HG02973 (cell line): ENCODE results near the gene B4GAT1.
"Not testable (repeated sequence)": the region's sequence is repeated elsewhere in the genome, so short reads cannot be mapped to it uniquely, and the experiment has no call there.

Experiments used
- ATAC-seq: cut with Tn5 transposase; IDR thresholded peaks from one replicate; pipeline ENCODE4 v1.9.1; 2021; ENCODE audit warnings: moderate library complexity; ENCODE audit not compliant: unreplicated experiment

B4GAT1 gene

DNA sequence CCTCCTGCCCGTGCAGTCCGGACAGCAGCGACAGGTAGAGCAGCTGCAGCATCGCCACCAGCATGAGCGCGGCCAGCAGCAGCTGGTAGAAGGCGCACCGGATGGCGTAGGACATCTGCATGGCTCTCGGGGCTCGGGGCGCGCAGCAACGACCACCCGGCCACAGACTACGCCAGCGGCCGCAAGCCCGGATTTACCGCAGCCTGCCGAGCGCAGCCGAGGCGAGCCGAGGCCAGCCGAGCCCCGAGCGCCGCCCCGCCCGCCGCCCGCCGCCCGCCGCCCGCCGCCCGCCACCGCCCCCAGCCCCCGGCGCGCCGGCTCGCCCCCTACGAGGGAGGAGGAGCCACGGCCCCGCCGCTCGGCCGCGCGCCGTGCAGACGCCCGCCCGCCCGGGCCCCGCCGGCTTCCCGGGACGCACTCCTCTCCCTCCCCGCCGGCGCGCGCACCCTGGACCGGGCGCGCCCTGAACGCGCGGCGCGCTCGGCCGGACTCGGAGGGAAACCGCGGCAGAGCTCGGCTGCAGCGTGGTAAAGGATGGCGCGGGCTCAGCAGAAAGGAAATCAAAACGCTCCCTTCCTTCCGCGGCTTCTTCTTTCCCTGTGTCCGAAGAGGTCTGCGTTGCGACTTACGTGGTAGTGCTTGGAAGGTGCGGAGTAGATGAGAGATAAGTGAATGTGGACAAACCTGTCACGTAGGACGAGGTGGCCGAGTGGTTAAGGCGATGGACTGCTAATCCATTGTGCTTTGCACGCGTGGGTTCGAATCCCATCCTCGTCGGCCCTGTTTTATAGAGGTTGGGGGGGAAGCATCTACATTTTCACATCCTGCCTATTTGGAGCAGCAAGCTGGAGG lies at the start of gene B4GAT1:
Gene B4GAT1 (minus strand): TSS at position 205 of the 852 bp plus-strand sequence. CDS start 84 bp downstream, at position 121.
- peak; percentile 37 for ATAC-seq

DNA sequence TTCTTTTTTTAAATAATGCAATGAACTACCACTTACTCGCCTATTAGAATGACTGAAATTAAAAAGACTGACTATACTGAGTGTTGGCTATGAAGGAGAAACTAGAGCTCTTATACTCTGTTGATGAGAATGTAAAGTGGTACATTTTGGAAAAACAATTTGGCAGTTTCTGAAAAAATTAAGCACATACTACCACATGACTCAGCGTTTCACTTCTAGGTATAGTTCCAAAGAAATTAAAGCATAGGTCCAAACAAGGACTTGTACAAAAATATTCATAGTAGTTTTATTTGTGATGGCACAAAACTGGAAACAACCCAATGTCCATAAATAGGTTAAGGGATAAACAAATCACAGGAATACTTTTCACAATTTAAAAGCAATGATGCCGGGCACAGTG lies 46.5 kb upstream of the B4GAT1 start:
- ATAC-seq: no peak

DNA sequence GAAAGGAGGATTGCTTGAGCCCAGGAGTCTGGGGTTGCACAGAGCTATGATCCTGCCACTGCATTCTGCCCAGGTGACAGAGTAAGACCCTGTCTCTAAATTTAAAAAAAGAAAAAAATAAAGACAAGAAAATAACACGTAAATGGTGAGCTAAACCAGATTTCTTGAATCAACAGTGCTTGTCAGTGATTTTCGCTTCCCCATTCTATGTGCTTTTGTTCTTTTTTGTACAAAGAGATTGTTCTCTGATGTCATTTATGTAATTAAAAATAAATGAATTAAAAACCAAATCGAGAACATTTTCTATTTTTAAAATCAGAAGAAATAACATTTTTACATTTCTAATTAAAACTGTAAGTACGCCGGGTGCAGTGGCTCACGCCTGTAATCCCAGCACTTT lies 43.9 kb upstream of the B4GAT1 start:
- no peak for ATAC-seq

DNA sequence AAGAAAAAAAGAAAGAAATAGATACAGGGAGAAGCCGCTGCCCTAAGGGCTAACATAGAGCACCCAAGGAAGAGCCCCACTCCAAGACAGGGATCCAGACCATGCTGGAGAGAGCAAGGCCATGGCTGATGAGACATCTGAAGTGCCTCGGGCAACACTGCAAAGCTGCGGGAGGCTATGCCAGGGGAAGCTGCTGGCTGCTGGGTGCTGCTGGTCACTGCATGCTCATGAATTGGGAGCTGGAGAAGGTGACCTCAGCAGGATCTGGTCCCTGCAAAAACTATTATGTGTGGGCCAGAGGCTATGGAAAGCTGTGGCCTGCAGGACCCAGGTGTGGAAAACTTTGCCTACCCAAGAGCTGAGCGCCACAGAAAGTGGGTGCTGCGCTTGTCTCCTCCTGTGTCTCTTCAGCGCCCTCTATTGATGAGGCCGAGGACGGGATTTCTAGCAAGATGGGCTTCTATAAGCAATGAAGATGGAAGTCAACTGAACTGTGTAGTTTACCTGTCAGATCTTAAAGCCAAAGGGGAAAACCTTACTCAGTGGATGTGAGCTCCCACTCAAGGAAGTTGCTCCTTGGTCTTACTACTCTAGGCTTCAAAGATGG lies 41.5 kb upstream of the B4GAT1 start:
- no peak for ATAC-seq

DNA sequence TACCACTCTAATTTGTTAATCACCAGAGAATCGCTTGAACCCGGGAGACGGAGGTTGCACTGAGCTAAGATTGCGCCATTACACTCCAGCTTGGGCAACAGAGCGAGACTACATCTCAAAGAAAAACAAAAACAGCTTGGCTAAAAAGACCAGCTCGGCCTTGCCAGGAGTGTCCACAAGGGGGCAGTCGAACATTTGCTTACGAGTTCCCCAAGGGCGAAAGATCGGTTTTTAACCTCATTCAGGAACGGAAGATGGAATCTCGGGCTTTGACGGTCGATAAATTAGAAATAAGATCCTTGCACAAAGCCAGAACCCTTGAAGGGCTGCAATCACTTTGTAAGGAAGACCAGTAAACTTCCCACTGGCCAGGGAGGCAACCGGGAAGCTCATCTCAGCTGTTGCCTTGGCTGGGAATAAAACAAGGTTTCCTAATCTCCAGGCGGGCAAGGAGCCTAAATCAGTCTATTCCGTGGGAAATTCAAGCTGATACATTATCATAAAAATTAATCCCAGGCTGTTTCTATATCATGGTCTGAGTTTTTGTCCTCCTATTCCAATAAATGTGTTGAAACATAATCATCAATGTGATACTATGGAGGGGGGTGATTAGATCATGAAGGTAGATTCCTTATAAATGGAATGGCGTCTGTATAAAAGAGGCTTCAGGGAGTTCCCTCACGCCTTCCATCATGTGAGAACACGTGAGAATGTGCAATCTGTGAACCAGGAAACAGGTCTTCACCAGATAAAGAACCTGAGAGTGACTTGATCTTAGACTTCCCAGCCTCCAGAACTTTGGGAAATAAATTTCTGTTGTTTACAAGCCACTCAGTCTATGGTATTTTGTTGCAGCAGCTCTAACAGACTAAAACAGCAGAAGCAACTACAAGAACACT lies 39.0 kb upstream of the B4GAT1 start:
- ATAC-seq: no peak

DNA sequence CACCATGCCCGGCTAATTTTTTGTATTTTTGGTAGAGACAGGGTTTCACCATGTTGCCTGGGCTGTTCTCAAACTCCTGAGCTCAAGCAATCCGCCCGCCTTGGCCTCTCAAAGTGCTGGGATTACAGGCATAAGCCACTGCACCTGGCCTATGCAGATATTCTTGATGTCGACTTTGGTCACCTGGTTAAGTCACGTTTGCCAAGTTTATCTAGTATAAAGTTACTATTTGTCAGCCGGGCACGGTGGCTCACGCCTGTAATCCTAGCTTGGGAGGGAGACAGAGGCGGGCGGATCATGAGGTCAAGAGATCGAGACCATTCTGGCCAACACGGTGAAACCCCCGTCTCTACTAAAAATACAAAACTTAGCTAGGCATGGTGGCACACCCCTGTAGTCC lies 36.9 kb upstream of the B4GAT1 start:
- not testable (repeated sequence) for ATAC-seq

DNA sequence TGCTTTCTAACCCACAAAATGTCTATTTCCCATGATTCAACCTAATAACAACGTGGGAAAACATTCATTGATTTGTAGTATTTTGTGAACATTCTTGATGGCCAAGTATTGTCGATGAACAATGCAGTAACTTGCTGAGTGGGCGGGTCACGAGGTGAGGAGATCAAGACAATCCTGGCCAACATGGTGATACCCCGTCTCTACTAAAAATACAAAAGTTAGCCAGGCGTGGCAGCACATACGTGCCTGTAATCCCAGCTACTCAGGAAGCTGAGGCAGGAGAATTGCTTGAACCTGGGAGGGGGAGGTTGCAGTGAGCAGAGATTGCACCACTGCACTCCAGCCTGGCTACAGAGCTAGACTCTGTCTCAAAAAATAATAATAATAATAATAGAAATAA lies 32.8 kb upstream of the B4GAT1 start:
- not testable (repeated sequence) for ATAC-seq

DNA sequence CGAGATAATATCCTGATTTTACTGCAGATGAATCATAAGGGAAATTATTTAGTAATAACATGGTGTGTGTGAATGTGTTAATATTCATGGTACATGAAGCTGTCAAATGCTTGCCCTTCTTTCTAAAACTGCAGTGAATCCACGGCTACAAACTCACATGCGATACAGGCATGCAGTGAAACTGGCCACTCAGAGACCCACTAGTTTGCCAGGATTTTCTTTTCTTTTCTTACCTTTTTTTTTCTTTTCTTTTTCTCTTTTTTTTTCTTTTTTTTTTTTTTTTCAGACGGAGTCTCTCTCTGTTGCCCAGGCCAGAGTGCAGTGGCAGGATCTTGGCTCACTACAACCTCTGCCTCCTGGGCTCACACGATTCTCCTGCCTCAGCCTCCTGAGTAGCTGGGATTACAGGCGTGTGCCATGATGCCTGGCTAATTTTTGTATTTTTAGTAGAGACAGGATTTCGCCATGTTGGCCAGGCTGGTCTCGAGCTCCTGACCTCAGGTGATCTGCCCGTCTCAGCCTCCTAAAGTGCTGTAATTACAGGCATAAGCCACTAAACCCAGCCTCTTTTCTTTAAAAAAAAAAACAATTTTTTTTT lies 26.4 kb upstream of the B4GAT1 start:
- ATAC-seq: not testable (repeated sequence)

DNA sequence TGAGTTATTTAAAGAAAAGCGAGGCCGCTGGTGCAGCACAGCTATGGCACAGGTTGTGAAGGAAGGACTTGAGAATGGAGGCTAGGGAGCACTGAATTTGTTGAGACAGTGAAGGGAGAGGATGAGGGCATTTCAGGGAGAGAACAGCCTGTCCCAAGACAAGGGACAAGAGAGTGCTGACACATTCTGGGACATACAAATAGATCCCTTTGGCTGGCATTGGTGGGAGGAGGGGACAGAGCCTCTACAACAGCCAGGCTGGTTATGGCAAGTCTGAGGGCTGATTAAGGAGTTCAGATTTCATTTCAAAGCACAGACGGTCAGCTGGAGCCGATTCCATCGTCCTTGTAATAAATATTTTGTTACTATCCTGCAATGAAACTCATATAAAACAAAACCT lies 25.8 kb upstream of the B4GAT1 start:
- ATAC-seq: no peak

DNA sequence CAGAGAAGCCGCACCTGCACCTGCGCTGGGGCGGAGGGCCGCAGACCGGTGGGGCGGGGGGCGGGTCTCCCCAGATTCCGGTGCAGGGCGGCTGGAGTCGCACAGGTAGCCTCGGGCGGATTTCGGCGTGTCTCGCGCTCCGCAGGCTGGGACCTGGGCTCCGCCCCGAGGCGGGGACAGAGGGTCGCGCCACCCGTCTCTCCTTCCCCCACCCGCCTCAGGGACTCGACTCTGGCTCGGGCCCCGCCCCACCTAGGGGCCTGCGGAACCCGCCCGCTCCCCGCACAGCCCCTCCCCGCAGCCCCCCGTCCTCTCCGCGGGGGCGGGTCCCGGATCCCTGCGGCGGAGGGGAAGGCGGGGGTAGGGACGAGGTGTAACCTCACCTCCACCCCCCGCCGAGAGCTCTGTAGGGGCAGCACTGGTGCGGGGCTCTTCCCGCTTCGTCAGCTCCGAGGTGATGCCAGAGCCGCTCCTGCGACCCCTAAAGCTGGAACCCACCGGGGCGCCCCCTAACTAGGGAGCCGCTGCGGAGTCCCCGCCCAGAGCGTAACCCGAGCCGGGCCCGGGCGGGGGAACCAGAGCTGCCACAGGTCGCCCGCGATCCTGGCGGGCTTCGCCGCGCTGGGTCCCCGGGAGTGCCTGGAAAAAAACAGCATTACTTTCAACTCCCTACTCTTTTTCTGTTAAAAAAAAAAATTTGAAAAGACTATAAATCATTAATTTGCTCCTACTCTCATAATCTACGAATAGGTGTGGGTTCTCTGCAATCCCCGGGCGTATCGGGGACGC lies 24.4 kb upstream of the B4GAT1 start, which contains the start of gene SLC29A2:
Gene SLC29A2 (minus strand): TSS at position 134 of the 789 bp plus-strand sequence. CDS start 169 bp downstream, outside the sequence.
- peak; percentile 41 for ATAC-seq

DNA sequence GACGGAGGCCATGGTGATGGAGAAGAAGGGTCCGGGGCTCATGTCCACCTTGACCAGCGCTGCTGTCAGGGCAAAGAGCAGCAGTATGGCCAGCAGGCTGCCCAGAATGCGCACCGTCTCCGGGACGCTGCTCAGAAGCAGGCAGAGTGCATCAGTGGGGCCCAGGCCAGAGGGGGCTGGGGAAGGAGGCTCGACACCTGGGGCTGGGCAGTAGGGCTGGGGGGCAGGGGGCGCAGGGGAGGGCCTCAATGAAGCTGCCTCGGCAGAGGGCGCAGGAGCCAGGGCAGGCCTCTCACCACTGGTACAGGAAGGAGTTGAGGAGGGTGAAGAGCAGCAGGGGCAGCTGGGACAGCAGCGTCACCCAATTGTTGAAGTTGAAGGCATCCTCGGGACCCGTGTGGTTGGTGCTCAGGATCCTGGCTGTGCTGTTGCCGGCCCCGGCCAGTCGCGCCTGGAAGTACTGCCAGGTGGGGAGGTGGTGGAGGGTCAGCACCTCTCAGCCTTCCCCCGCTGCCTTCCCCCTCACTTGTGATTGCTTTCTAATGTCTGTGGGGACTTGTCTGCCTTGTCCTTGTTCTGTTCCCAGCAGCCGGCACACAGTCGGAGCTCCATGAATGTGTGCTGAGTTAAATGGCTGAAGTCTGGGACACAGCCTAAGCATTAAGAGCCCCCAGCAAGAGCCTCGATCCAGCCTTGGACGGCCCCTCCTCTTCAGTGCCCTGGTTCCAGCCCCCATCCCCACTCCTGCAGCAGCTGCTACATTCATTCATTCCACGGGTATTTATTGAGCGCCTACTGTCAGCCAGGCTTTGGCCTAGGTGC lies 21.9 kb upstream of the B4GAT1 start:
- no peak for ATAC-seq

DNA sequence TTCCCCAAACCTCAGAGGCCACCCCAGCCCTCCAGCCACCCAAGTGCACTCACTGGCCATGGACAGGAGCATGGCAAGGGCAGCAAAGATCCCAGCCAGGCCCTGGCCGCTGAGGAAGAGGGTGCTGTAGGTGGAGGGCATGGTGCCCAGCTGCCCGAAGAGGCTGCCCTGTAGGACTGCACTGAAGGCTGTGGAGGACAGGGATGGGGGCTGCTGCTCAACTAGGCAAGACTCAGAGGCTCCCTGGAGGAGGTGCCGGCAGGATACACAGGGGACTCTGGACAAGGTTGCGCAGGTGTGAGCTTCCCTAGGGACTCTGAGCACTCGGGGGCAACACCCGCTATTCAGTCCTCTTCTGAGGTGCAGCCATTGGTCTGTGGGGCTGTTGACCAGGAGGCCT lies 21.1 kb upstream of the B4GAT1 start:
- no peak for ATAC-seq

DNA sequence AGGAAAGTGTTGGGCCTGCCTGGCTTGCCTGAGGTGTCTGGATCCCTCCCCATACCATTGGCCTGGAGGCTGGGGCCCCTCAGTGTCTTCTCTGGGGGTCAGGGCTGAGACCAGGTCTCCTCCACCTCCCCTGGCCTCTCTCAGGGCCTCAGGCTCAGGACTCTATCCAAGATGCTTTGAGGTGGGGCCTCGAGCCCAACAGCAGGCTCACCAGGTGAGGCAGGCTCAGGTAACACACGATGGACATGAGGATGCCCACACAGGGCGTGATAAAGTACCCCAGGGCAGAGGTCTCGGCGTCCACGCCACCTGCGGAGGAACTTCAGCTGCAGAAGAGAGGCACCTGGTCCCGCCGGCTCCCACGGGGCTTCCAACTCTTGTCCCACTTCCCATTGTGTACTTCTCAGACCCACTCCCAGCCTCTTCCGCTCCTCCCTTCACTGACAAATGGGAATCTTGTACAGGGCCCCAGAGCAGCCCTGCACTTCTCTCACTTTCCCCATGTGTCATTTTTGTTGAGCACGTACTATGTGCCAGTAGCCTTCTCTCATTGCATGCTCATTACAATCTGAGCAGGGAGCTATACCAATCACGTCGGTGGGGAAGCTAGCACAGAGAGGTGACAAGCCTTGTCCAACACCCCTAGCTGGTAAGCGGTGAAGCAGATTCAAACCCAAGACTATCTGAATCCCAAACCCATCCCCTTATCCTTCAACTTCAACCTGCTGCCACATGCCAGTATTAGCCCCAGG lies 20.3 kb upstream of the B4GAT1 start:
- ATAC-seq: no peak

DNA sequence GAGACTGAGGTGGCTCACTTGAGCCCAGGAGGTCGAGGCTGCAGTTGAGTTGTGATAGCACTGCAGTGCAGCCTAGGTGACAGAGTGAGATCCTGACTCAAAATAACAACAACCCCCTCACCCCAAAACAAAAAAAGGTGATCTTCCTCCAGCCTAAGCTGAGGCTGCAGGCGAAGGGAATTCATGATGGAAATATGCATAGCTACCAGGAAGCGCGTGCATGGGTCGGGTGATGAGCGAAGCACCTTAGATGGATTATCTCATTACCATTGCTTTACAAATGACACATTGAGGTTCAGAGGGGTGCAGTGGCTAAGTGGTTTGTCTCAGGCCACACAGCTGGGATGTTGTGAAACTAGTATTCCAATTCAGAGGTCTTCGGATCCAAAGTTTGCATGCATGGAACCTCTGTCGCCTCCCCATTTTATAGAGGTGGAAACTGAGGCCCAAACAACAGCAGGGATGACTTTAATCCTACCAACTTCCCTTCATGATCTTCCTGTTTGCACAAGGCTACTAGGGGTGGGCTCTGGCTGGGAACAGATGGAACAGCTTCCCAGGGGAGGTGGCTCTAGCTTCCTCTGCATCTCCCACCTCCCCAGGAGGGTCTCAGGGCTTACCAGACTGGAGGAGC lies 19.5 kb upstream of the B4GAT1 start:
- no peak for ATAC-seq

DNA sequence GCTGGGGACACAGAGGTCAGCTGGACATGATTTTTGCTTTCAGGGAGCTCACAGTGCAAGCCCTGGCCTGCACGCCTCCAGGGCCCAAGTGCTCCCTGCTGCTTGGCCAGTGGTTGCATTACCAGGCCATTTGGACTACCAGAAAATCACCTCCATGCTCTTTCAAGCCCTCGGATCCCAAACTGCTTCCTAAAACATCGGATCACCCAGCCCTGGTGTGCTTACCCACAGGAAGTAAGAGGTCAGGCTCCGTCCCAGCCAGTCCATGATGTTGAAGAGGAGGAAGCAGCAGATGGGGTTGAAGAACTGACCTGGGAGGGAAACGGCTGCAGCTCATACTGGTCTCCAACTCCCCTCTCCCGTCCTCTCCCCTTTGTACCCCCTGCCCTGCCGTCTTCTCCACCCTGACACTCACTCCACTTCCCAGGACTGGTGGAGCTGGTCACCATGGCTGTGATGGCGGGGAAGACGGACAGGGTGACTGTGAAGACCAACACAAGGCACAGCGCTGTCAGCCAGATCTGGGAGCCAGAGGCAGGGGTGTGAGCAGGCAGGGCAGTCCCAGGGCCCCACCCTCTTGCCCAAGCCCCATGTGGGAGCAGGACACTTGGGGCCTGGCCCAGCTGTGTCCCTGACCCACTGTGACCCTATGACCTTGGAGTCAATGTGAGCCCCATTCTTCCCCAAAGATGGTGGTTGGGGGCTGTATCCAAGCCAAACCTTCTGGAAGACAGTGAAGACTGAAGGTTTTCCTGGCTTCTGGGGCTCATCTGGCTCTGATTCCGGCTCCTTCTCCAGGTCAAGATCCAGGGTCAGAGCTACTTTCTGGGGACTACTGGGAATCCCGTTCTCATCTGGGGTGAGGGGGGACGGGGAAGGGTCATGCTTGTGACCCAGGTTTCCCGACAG lies 18.5 kb upstream of the B4GAT1 start:
- ATAC-seq: no peak

DNA sequence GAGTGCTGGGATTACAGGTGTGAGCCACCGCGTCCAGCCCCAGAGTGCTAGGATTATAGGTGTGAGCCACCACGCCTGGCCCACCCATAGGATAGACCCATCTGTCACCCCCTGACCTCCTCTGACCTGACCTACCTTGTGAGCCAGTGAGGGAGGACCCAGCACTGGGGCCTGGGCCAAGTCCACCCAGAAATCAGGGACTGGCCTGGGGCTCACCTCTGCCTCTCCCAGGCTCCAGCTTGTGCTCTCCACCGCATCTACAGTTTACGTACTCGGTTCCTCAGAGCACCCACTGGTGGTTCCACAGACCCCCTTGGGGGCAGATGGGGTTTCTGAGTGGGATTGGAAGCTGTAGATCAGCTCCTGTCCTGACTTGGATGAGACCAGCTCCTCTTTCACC lies 17.7 kb upstream of the B4GAT1 start:
- ATAC-seq: no peak
